GM19468 (cell line): ENCODE data around the gene RASL11A.
A peak's percentile ranks its signal among the peaks of the same experiment; 100 is the strongest.
"Not testable (repeated sequence)": the region's sequence is repeated elsewhere in the genome, so short reads cannot be mapped to it uniquely, and the experiment has no call there.

Source experiments
- ATAC-seq: cut with Tn5 transposase; IDR thresholded peaks from one replicate; pipeline ENCODE4 v1.9.1; 2021; ENCODE audit warnings: mild to moderate bottlenecking, moderate library complexity, moderate number of reproducible peaks; ENCODE audit not compliant: unreplicated experiment; ENCODE audit errors: extremely low read depth

Gene RASL11A, protein sequence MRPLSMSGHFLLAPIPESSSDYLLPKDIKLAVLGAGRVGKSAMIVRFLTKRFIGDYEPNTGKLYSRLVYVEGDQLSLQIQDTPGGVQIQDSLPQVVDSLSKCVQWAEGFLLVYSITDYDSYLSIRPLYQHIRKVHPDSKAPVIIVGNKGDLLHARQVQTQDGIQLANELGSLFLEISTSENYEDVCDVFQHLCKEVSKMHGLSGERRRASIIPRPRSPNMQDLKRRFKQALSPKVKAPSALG

GRCh38 chr13:27270594-27271520 lies at the start of gene RASL11A:
Gene RASL11A (plus strand): TSS chr13:27270830. CDS start chr13:27270945, 115 bp downstream.
- peak; percentile 36 for ATAC-seq

DNA sequence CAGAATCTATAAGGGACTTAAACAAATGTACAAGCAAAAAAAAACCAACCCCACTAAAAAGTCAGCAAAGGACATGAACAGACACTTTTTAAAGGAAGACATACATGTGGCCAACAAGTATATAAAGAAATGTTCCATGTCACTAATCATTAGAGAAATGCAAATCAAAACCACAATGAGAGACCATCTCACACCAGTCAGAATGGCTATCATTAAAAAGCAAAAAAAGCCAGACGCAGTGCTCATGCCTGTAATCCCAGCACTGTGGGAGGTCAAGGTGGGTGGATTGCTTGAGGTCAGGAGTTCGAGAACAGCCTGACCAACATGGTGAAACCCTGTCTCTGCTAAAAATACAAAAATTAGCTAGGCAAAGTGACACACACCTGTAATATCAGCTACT lies 48.5 kb upstream of the RASL11A start:
- not testable (repeated sequence) for ATAC-seq

DNA sequence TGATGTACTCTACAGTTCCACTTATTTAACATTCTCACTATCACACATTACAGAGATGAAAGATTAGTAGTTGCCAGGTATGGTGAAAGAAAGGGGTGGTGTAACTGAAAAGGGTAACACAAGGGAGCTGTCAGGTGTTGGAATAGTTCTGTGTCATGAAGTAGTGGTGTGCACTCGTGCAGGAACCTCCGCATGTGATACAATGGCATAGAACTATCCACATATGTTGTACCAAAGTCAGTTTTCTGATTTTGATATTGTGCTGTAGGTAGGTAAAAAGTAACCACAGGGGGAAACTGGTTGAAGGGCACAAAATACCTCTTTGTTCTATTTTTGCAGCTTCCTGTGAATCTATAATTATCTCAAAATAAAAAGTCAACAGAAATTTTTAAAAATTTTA lies 43.6 kb upstream of the RASL11A start:
- ATAC-seq, result no peak

DNA sequence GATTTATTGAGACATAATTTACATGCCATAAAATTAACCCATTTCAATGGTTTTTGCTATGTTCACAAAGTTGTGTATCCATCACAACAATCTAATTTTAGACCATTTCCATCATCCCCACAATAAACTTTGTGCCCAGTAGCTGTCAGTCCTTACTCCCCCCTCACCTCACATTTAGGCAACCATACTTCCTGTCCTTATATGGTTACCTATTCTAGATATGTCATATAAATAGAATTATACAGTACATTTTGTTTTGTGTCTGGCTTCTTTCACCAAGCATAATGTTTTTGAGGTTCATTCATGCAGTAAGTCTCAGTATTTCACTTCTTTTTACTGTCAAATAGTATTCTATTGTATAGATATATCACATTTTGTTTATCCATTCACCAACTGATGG lies 42.5 kb upstream of the RASL11A start:
- ATAC-seq, result no peak

DNA sequence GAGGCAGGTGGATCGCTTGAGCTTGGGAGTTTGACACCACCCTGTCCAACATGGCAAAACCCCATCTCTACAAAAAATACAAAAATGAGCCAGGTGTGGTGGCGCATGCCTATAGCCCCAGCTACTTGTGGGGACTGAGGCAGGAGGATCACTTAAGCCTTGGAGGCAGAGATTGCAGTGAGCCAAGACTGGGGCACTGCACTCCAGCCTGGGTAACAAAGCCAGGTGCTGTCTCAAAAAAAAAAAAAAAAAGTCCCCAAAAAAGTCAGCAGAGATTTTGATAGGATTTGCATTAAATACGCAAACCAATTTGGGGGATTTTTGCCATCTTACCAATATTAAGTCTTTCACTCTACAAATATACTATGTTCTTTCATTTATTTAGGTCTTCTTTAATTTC lies 41.0 kb upstream of the RASL11A start:
- ATAC-seq, result no peak

DNA sequence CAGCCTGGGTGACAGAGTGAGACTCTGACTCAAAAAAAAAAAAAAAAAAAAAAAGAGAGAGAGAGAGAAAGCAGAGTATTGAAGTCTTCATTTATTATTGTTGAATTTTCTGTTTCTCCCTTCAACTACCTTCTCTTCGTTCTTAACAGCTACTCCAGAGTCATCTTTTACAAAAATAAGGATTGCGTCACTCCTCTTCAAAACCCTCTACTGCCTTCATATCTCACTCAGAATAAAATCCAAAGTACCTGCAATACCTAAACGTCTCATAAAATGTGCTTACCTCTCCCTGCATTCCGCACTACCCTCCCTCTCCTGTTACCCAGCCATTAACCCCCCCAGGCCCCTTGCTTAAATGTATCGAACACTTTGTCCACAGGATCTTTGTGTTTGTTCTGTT lies 36.7 kb upstream of the RASL11A start:
- no peak for ATAC-seq

DNA sequence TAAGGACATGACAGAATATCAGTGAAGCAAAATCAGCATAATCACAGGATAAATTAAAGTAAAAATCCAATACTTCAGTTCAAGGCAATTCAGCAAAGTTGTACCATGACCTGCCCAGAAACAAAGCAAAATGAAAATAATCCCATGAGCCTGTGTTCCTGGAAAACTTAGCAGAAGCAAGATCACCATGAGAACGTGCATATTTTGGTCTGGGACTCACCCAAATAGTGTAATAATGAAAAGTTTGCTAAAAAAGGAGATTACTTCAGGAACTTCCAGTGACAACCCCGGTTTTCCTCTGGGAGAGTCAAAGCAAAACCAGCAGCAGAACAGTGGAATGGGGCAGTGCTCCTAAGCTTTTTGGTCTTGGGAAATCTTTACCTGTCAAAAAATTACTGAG lies 34.2 kb upstream of the RASL11A start:
- ATAC-seq, result no peak

- no peak for ATAC-seq
Measured at GRCh38 chr13:27242702-27243101, 27.9 kb upstream of the RASL11A start.

DNA sequence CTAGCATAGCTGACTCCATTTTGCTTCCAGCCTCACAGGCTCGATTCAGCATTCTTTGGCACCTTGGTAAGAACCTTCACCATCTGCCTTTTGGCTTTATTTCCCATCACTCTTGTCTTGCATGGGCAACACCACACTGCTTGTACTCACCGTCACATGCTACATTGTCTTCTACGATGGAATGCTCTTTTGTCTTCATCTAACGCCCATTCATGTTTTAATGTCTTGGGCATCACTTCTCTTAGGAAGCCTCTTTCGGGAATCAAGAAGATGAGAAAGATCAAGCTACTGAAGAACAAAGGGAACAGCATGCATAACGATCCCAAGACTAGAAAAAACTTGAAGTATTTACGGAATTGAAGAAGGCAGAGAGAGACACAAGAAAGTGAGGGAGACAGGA lies 25.0 kb upstream of the RASL11A start:
- ATAC-seq, result no peak

GRCh38 chr13:27250833-27251165 lies 19.8 kb upstream of the RASL11A start:
- no peak for ATAC-seq

DNA sequence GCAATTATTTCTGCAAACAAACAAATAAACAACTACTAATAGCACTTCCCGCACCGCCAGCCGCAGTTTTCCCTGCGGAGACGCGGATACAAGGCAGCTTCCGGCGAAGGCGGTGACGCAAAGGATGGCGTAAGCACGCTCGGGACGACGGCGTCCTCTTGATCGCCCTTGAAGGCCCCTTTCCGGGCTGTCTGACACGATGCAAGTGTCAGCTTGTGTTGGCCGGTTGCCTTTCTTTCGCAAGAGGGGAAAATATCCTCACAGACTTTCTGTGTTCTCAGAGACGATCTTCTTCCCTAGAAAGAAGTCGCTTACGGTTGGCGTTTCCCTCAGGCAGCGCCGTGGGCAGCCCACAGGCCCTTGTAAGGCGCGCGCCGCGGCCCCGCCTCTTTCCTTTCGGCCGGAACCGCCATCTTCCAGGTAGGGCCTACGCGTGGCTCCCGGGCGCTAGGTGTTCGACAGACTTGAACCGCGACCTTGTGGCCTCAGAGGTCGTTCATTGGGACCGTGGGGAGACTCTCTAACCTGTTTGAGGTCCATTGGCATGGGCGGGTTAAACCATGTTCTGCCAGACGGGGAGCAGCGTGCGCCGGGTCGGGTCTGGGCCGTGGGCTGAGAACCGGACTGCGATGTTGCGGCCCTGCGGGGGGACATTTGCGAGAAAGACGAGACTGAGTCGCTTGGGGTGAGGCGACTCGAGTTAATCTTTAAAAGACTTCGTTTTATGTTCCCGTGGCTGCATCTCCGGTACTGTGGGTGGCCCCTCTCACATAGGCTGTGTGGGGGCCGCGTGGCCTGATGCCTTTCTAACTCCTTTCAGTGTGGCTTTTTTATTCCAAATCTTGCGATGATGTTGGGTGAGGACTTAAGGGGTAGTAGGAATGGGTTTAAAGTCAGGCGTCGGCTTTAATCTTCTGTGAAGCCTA lies 19.2 kb upstream of the RASL11A start, which contains the start of gene RPL21:
RPL21 (plus strand) TSS at position 393 of the 926 bp plus-strand sequence. CDS start 2,219 bp downstream, outside the sequence.
- ATAC-seq, result peak; percentile 79

DNA sequence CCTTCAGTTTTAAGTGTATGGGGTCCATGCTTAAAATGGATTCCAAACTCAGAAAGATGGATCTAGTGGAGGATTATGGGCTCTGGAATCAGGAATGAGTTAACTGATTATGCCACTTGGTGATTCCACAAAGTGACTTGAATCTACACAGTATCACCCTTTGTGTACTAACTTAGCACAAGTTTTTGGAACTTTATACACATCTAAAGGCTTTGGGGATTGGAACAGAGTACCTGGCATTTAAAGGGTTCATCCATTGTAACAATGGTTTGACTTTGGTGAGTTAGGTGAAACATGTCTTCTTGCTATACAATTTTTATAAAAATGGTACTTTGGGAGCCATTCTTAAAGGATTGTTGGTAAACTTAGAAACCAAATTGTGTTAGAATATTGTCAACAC lies 18.2 kb upstream of the RASL11A start:
- ATAC-seq, result no peak

DNA sequence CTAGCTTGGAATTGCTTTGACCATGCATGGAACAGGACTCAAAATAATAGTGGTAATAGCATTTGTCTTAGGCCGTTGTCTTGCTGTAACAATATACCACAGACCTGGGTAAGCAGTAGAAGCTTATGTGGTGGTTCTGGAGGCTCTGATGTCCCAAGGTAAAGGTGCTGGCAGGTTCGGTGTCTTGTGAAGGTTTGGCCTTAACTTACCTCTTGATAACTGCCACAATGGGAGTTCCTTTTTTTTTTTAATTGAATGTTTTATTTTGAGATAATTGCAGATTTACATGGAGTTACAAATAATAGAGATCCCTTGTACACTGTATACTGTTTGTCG lies 13.4 kb upstream of the RASL11A start:
- ATAC-seq, result no peak

DNA sequence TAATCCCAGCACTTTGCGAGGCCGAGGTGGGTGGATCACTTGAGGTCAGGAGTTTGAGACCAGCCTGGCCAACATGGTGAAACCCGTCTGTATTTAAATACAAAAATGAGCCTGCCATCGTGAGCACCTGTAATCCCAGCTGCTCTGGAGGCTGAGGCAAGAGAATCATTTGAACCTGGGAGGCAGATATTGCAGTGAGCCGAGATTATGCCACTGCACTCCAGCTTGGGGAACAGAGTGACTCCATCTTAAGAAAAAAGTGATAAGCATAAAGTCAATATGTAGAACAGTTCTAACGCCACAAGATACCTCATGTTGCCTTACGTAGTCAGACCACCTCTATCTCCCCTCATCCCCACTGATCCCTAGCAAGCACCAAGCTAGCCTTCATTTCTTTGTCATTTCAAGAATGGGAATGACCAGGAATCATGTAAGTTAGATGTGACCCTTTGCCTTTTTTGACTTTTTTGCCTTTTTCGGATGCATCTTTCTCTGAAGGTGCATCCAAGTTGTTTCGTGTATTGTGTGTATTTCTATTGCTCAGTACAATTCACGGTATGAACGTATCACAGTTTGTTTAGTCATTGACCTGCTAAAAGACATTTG lies 12.9 kb upstream of the RASL11A start:
- no peak for ATAC-seq

DNA sequence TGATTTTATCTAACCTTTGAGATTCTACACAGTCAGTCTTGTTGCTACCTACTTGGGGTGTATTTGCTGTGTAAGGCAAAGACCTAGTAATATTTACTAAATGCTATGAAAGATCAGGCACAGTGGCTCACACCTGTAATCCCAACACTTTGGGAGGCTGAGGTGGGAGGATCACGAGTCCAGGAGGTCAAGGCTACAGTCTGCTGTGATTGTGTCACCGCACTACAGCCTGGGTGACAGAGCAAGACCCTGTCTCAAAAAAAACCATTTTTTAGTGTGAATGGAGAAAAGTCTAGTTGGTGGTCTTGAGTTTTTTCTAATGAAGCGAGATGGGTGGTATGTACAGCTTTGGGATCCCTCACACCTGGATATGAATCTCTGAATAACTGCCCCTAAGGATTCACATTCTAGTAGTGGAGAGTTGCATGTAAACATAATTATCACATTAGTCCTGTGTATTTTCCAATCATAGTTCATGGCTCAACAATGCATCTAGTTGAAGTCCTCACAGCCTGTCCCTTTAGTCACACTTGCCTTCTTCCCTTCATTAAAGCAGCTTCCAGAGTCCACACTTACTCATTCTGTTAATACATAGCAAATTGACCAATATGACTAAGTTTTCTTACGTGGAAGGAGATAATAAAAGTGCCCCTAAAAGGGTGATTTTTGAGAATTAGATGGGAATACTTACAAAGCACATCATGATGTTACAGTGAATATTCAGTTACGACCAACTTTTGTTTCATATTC lies 11.8 kb upstream of the RASL11A start:
- ATAC-seq, result no peak

DNA sequence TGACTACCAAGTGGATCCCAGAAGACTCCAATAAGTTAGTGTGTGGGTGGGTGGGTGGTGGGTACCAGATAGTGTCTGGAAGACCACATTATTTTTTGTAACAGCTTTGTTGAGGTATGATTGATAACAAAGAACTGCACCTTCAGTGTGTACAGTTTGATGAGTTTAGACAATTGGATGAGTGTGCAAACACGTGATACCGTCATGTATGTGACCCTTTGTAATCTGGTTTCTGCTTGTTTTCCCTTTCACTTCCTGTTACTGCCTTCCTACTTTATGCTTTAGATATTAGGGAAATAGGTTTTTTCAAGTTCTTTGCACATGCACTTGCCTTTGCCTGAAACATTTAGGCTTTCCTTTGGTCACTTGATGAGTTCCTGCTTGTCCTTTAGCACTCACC lies 10.8 kb upstream of the RASL11A start:
- no peak for ATAC-seq

DNA sequence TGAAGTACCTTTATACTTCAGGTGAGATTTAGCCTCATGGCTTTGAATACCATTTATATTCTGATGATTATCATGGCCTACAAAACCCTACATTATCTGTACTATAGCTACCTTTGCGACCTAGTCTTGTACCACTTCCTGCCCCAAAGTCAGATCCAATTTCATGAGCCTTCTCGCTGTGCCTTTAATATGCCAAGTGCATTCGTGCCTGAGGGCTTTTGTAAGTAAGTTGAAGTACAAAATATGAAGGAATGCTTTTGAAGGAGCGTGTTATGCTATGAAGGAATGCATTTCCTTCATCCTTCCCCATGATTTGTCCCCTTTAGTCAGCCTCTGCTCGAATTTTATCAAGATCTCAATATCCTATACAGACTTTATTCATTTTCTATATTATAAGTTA lies 9.2 kb upstream of the RASL11A start:
- no peak for ATAC-seq

DNA sequence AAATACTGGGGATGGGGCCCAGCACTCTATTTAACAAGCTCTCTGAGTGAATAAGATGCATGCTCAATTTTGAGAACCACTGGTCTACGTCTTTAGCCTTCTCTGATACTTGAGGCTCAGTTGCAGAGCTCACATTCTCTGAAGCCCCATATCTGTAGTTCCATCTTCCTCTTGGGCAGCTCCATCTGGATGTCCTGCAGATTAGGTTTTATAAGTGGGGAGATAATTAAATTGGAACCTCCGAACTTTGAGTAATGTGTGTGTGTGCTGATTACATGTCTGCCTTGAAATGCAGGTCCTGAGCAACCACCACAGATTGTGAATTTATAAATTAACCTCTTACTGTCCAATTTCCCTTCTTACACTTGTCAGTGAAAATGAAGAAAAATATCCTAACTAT lies 7.2 kb upstream of the RASL11A start:
- ATAC-seq, result no peak

- no peak for ATAC-seq
Measured at GRCh38 chr13:27264181-27264580, 6.4 kb upstream of the RASL11A start.

- no peak for ATAC-seq
Measured at GRCh38 chr13:27264648-27265047, 6.0 kb upstream of the RASL11A start.
